CD4-positive, alpha-beta T cell treated with Interferon alpha-2 for 1 hour (primary cell): ENCODE measurements around the gene SETD4.
"Not testable (repeated sequence)": the region's sequence is repeated elsewhere in the genome, so short reads cannot be mapped to it uniquely, and the experiment has no call there.

Experiments used
- DNase-seq, 2 donors: peaks; one replicate each; pipeline ENCODE4 v3.0.0-alpha.2; 2020 to 2022

Gene SETD4

GRCh38 chr21:36077758-36078157, 17.4 kb upstream of the SETD4 start:
- DNase-seq = no peak

- DNase-seq = no peak
Observed at GRCh38 chr21:36076878-36077655, 16.7 kb upstream of the SETD4 start.

GRCh38 chr21:36075953-36076352, 15.6 kb upstream of the SETD4 start:
- DNase-seq = no peak

GRCh38 chr21:36075171-36075570, 14.8 kb upstream of the SETD4 start:
- DNase-seq = no peak

- not testable (repeated sequence) for DNase-seq
Observed at GRCh38 chr21:36073911-36074310, 13.6 kb upstream of the SETD4 start.

- DNase-seq = no peak
Observed at GRCh38 chr21:36073181-36073580, 12.9 kb upstream of the SETD4 start.

GRCh38 chr21:36072453-36073162, 12.3 kb upstream of the SETD4 start:
- DNase-seq = no peak

GRCh38 chr21:36070999-36071398, 10.7 kb upstream of the SETD4 start:
- no peak for DNase-seq

- peak; percentile 91 to 94 for DNase-seq
Observed at GRCh38 chr21:36069713-36070583, 9.6 kb upstream of the SETD4 start, which contains the start of gene CBR1. Gene CBR1, plus strand, starts transcription at chr21:36070024. Its CDS starts 92 bp downstream, at chr21:36070116.

GRCh38 chr21:36068748-36069398, 8.5 kb upstream of the SETD4 start:
- DNase-seq = no peak

- DNase-seq = no peak
Observed at GRCh38 chr21:36065497-36066036, 5.2 kb upstream of the SETD4 start.

GRCh38 chr21:36064085-36064460, 3.7 kb upstream of the SETD4 start:
- no peak for DNase-seq

GRCh38 chr21:36063375-36064084, 3.2 kb upstream of the SETD4 start:
- no peak for DNase-seq

GRCh38 chr21:36061445-36061844, 1.1 kb upstream of the SETD4 start:
- DNase-seq = no peak

GRCh38 chr21:36059823-36060158, 535 bp downstream of the SETD4 start:
- DNase-seq = peak in 1 of 2 donors; percentile 4

GRCh38 chr21:36055551-36055950, 4.8 kb downstream of the SETD4 start:
- no peak for DNase-seq

GRCh38 chr21:36053715-36054062, 6.6 kb downstream of the SETD4 start:
- no peak for DNase-seq

GRCh38 chr21:36052860-36053714, 7.2 kb downstream of the SETD4 start:
- no peak for DNase-seq

- DNase-seq = no peak
Observed at GRCh38 chr21:36048357-36048756, 12.0 kb downstream of the SETD4 start.

- no peak for DNase-seq
Observed at GRCh38 chr21:36047139-36047538, 13.2 kb downstream of the SETD4 start.

GRCh38 chr21:36045993-36046392, 14.3 kb downstream of the SETD4 start:
- no peak for DNase-seq
